Astrocyte of the spinal cord (primary cell): ENCODE data around the gene C9orf78.

Experiments used
- DNase-seq: peaks from one replicate; pipeline ENCODE4 v3.0.0; 2011; ENCODE audit warnings: low read depth, low spot score
- H3K4me3 ChIP-seq: 2 replicates; pipeline ENCODE4 v1.5.1; 2011; ENCODE audit warnings: low read depth, mild to moderate bottlenecking, low read length, moderate library complexity
- in situ Hi-C: cut with HindIII; loops from 2 replicates; pipeline ENCODE4 v1.10.0; 2017; ENCODE audit warnings: low sequenced_read_pairs
- TF ChIP-seq, protein P1 (sequence below): IDR thresholded peaks from 2 replicates; pipeline ENCODE4 v1.5.1; 2012; ENCODE audit warnings: low read depth, mild to moderate bottlenecking, low read length, inconsistent platforms

The C9orf78 gene

DNA sequence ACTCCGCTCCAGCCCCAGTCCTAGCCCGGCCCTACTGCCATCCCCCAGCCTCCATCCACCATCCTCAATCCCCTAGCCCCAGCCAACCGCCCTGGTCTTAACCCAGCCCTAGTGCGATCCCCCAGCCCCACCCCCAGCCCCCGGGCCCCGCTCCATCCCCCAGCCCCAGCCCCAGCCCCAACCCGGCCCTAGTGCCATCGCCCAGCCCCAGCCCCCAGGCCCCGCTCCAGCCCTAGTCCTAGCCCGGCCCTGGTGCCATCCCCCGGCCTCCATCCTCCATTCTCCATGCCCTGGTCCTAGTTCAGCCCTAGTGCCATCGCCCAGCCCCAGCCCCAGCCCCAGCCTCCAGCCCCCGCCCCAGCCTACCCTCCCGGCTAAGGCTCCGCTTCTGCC, 11.5 kb downstream of the C9orf78 start:
- DNase-seq, result no peak
- TF ChIP-seq, protein P1, sequence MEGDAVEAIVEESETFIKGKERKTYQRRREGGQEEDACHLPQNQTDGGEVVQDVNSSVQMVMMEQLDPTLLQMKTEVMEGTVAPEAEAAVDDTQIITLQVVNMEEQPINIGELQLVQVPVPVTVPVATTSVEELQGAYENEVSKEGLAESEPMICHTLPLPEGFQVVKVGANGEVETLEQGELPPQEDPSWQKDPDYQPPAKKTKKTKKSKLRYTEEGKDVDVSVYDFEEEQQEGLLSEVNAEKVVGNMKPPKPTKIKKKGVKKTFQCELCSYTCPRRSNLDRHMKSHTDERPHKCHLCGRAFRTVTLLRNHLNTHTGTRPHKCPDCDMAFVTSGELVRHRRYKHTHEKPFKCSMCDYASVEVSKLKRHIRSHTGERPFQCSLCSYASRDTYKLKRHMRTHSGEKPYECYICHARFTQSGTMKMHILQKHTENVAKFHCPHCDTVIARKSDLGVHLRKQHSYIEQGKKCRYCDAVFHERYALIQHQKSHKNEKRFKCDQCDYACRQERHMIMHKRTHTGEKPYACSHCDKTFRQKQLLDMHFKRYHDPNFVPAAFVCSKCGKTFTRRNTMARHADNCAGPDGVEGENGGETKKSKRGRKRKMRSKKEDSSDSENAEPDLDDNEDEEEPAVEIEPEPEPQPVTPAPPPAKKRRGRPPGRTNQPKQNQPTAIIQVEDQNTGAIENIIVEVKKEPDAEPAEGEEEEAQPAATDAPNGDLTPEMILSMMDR, result no peak
- in situ Hi-C loops, result no loop called here
- peak overlapping the region; percentile 68 for H3K4me3 ChIP-seq

DNA sequence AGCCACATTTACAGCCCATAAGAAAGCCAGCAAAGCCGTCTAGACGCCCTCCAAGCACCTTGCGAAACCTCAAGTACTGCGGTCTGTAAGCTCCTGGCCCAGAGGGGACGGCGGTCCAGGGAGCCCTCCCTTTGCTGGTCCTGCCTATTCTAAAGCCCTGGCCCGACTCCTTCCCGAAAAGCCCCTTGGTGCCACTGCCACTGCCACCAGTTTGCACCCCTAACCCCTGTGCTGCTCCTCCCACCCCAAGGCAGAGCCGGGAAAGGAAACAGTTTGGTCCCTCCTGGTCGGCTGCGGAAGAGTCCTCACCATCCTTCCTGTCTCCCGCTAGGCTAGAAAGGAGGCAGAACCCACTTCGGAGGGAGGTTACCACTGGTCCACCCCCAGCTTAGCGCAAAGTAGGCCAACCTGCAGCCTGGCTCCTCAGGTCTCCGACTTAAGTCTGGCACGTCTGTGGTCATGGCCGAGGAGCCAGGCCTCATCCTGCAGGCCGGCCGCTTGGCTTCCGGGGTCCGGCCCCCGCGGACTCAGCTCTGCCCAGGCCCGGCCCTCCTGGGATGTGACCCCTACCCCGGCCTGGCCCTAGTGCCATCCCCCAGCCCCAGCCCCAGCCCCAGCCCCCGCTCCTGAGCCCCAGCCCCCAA, 12.1 kb downstream of the C9orf78 start:
- H3K4me3 ChIP-seq, result peak overlapping the region; percentile 68
- TF ChIP-seq, protein P1, result no peak
- in situ Hi-C loops, result no loop called here
- DNase-seq, result peak; percentile 18

DNA sequence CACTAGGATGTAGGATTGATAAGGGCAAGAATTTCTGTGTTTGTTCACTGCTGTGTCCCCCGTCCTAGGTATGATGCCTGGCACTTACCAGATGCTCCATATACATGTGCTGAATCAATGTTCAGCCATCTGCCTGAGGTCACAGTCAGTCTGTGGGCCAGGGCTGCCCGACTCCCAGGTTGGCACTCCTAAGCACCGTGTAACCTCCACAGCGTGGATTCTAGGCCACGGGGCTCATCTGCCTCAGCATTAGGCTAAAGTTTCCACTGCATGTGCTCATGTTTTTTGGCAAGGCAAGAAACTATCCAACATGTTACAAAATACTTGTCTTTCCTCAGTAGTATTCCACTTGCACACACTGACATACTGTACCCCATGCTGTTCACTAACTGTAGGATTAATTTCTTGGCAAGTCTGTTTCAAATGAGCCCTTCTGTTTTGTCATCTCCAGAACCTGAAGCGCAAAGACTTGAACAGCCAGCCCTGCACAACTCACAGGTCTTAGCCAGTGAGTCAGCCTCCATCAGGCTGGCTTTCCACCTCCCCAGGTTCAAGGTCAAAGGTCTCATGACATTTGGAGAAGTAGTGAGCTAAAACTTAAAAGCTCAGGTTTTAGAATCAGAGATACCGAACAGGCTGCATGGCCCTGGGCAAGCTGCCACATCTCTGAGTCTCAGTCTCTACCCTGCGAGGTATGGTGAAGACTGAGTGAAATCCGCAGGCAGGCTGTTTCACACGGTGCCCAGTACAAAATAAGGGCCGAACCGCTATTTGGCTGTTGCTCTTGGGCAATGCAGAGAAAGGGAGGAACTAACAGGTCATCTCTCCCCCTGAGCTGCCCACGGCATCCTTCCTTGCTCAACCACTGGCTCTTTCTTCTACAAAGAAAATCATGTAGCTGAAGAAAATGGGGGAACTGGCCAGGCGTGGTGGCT, 18.3 kb downstream of the C9orf78 start:
- no peak for DNase-seq
- H3K4me3 ChIP-seq, result no peak overlapping the region
- in situ Hi-C loops, result no loop called here
- TF ChIP-seq, protein P1, result no peak

DNA sequence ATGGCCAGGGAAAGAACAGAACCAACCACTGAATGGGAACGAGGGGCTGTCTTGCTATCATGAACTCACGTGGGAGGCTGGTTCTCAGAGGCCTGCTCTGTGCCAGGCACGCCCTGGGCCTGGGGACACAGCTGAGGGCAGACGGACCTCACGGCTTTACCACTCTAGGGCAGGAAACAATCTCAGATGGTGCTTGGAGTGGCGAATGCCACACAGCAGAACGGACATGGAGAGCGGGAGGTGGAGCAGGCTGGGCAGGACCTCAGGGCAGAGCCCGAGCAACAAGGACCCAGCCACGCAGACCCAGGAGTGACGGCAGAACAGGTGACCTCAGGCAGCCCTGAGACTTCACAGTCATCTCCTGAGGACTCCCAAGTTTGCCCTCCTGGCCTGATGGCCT, 19.8 kb downstream of the C9orf78 start:
- in situ Hi-C loops, result no loop called here
- H3K4me3 ChIP-seq, result no peak overlapping the region
- DNase-seq, result no peak
- TF ChIP-seq, protein P1, result no peak

DNA sequence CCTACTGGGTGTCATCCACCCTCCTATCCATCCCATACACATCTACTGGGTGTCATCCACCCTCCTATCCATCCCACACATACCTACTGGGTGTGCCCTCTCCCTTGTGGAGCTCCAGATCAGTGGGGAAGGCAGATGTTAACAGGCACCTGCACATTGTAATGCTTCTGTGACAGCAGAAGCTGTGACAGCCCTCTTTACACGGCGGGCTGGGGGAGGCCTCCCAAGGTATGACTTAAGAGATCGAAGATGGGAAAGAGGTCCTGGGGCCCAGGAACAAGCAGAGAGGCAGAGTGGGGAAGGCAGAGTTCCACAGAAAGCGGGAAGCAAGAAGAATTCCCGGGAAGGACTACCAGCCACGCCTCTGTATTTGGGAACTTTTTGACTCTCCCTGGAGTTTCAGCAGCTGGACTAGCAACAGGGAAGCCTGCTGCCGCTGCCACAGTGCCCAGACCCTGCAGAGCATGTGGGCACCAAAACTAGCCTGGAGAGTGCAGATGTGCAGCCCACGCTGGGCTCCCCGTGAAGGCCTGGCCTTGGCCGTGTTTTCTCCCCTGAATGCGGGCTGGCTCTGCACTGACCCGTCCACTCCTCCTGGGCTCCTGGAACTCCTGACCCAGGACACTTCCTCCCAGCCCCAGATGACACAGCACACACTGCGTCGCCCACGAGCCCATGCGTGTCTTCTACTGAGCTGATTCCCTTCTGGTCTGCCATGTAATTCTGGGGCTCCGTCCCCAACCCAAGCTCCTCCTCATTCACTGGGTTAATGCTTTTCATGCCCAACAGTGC, 20.4 kb downstream of the C9orf78 start:
- in situ Hi-C loops, result no loop called here
- no peak for DNase-seq
- no peak overlapping the region for H3K4me3 ChIP-seq
- TF ChIP-seq, protein P1, result no peak

DNA sequence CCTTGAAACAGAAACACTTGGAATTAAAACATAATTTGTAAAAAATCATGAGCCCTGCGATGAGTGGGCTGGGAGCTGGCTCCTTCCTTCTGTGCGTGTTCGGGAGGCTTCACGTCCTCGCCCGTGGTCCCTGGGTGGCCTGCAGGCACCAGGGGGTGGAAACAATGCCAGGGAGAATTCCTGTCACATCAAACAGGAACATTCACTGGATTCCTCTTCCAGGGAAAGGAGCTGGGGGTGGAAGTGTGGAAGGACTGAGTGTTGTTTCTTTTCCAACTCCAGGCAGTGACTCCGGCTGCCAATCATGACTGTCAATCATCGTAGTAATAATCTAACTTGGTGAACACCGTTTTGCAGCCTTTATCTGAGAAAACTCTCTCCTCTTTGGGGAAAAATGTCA, 21.4 kb downstream of the C9orf78 start:
- DNase-seq, result no peak
- in situ Hi-C loops, result no loop called here
- no peak overlapping the region for H3K4me3 ChIP-seq
- TF ChIP-seq, protein P1, result no peak
